ENCODE results near the gene TMEM63C. TPM values are rescaled to one million over a fixed set of nuclear protein-coding genes. Genes with fewer than 3 reads are reported as not detected.

The TMEM63C gene
- total RNA-seq, 4 donors from 2014 or later = 0.98 to 1.9 TPM; not detected in 2

DNA sequence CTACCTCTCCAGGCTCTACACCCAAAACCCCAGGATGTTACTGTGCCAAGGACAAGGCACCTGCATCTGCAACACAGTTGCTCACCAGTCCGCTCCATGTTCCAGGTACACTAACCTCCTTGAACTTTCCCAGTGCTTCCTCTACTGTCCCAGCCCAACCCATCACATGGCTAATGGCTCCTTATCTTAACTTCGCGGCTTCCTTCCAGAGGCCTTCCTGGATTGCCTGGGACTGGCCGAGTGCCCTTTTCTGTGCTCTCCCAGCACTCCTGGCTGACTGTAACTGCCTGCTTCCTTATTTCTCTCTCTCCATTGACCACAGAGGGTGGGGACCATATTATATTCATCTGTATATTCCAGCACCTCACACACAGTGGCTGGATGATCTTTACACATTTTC is 118.2 kb downstream of the TMEM63C start:
- intact Hi-C loops (cut with DNase I; ENCODE audit: low total_unique reads) = no loop called here
- H3K4me3 ChIP-seq = no peak overlapping the region
- DNase-seq = no peak
- H3K4me1 ChIP-seq = no peaks in the 10 kb centered on the region
- H3K36me3 ChIP-seq = no peaks in the 10 kb centered on the region
- H3K27ac ChIP-seq = no peak overlapping the region
- no peak for TF ChIP-seq POLR2A (IDR thresholded peaks at IDR 0.05)
- TF ChIP-seq, protein P1, sequence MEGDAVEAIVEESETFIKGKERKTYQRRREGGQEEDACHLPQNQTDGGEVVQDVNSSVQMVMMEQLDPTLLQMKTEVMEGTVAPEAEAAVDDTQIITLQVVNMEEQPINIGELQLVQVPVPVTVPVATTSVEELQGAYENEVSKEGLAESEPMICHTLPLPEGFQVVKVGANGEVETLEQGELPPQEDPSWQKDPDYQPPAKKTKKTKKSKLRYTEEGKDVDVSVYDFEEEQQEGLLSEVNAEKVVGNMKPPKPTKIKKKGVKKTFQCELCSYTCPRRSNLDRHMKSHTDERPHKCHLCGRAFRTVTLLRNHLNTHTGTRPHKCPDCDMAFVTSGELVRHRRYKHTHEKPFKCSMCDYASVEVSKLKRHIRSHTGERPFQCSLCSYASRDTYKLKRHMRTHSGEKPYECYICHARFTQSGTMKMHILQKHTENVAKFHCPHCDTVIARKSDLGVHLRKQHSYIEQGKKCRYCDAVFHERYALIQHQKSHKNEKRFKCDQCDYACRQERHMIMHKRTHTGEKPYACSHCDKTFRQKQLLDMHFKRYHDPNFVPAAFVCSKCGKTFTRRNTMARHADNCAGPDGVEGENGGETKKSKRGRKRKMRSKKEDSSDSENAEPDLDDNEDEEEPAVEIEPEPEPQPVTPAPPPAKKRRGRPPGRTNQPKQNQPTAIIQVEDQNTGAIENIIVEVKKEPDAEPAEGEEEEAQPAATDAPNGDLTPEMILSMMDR (IDR thresholded peaks at IDR 0.05) = no peak
- H3K9me3 ChIP-seq = no peaks in the 10 kb centered on the region
- no peaks in the 10 kb centered on the region for H3K27me3 ChIP-seq

GRCh38 chr14:77301103-77301502 is 119.5 kb downstream of the TMEM63C start:
- Histone ChIP-seq H3K36me3 (no peaks in the 10 kb centered on the region), H3K27ac (peak overlapping the region in 1 of 2 donors; percentile 10), H3K4me1 (peaks cover 0 to 4% of the 10 kb centered on the region in 2 donors), H3K9me3 (no peaks in the 10 kb centered on the region), H3K27me3 (no peaks in the 10 kb centered on the region), H3K4me3 (no peak overlapping the region)
- no peak for TF ChIP-seq POLR2A (IDR thresholded peaks at IDR 0.05)
- TF ChIP-seq, protein P1 (IDR thresholded peaks at IDR 0.05) = peak; percentile 67 to 71 (median 68)
- intact Hi-C loops (cut with DNase I; ENCODE audit: low total_unique reads) = no loop called here
- DNase-seq = peak; percentile 75 to 84

DNA sequence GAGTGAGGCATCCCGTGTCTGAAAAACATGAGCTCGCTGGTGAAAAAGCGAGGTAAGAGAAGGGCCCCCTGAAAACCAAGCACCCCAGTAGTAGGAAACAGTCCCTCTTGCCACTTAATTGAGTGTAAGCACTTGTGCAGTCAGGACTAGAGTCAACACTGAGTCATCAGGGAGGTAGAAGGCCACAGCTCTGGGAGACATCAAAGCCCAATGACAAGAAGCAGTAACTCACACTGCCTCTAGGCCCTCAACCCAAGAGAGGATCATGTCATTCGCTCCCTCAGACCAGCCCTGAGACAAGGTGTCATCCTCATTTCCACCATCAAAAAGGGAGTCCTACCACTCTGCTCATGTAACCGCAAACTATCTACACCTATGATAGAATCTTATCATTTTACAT is 121.3 kb downstream of the TMEM63C start:
- no peak for DNase-seq
- intact Hi-C loops (cut with DNase I; ENCODE audit: low total_unique reads) = no loop called here
- peaks cover 0 to 6% of the 10 kb centered on the region in 2 donors for H3K4me1 ChIP-seq
- no peaks in the 10 kb centered on the region for H3K27me3 ChIP-seq
- H3K27ac ChIP-seq = peak overlapping the region; percentile 35 to 88
- H3K36me3 ChIP-seq = no peaks in the 10 kb centered on the region
- TF ChIP-seq, protein P1 (IDR thresholded peaks at IDR 0.05) = no peak
- no peak for TF ChIP-seq POLR2A (IDR thresholded peaks at IDR 0.05)
- H3K9me3 ChIP-seq = no peaks in the 10 kb centered on the region
- H3K4me3 ChIP-seq = no peak overlapping the region

GRCh38 chr14:77303417-77304156 is 122.0 kb downstream of the TMEM63C start:
- peak overlapping the region; percentile 35 to 88 for H3K27ac ChIP-seq
- peaks cover 0 to 6% of the 10 kb centered on the region in 2 donors for H3K4me1 ChIP-seq
- H3K36me3 ChIP-seq = no peaks in the 10 kb centered on the region
- no peak overlapping the region for H3K4me3 ChIP-seq
- DNase-seq = no peak
- no peaks in the 10 kb centered on the region for H3K9me3 ChIP-seq
- no peaks in the 10 kb centered on the region for H3K27me3 ChIP-seq
- intact Hi-C loops (cut with DNase I; ENCODE audit: low total_unique reads) = no loop called here
- TF ChIP-seq, protein P1 (IDR thresholded peaks at IDR 0.05) = no peak
- no peak for TF ChIP-seq POLR2A (IDR thresholded peaks at IDR 0.05)

GRCh38 chr14:77305696-77306095 is 124.1 kb downstream of the TMEM63C start:
- peak overlapping the region in 1 of 2 donors; percentile 88 for H3K27ac ChIP-seq
- intact Hi-C loops (cut with DNase I; ENCODE audit: low total_unique reads) = no loop called here

More at GRCh38 chr14:77305696-77306095, 124.1 kb downstream of the TMEM63C start:
- no peak for DNase-seq
- TF ChIP-seq, protein P1 (IDR thresholded peaks at IDR 0.05) = no peak
- TF ChIP-seq POLR2A (IDR thresholded peaks at IDR 0.05) = no peak
- Histone ChIP-seq H3K4me1 (peaks cover 0 to 6% of the 10 kb centered on the region in 2 donors), H3K27me3 (no peaks in the 10 kb centered on the region), H3K9me3 (no peaks in the 10 kb centered on the region), H3K4me3 (no peak overlapping the region), H3K36me3 (no peaks in the 10 kb centered on the region)
